HG03565 (cell line): Measurements from ENCODE around the gene RTN4R.
"Not testable (repeated sequence)": the region's sequence is repeated elsewhere in the genome, so short reads cannot be mapped to it uniquely, and the experiment has no call there.

Experiments used
- ATAC-seq: cut with Tn5 transposase; IDR thresholded peaks from one replicate; pipeline ENCODE4 v1.9.1; 2021; ENCODE audit warnings: mild to moderate bottlenecking, moderate library complexity; ENCODE audit not compliant: unreplicated experiment

The RTN4R gene

GRCh38 chr22:20272700-20273099 is 4.6 kb upstream of the RTN4R start:
- ATAC-seq: no peak

- ATAC-seq: no peak
These were observed 4.1 kb upstream of the RTN4R start for GRCh38 chr22:20272174-20272573.

- no peak for ATAC-seq
These were observed 3.2 kb upstream of the RTN4R start for GRCh38 chr22:20271114-20271994.

- not testable (repeated sequence) for ATAC-seq
These were observed 2.3 kb upstream of the RTN4R start for GRCh38 chr22:20270190-20271113.

GRCh38 chr22:20269673-20270072 is 1.6 kb upstream of the RTN4R start:
- ATAC-seq: not testable (repeated sequence)

- ATAC-seq: not testable (repeated sequence)
These were observed 1.1 kb upstream of the RTN4R start for GRCh38 chr22:20269201-20269600.

- no peak for ATAC-seq
These were observed 458 bp downstream of the RTN4R start for GRCh38 chr22:20267441-20268278.

GRCh38 chr22:20266667-20267440 is 1.3 kb downstream of the RTN4R start:
- not testable (repeated sequence) for ATAC-seq

- ATAC-seq: not testable (repeated sequence)
These were observed 2.1 kb downstream of the RTN4R start for GRCh38 chr22:20265772-20266666.

GRCh38 chr22:20264614-20265452 is 3.3 kb downstream of the RTN4R start:
- ATAC-seq: no peak

GRCh38 chr22:20263404-20264281 is 4.5 kb downstream of the RTN4R start:
- ATAC-seq: not testable (repeated sequence)

GRCh38 chr22:20262582-20263147 is 5.5 kb downstream of the RTN4R start:
- ATAC-seq: no peak

GRCh38 chr22:20261848-20262581 is 6.1 kb downstream of the RTN4R start:
- ATAC-seq: no peak

- ATAC-seq: no peak
These were observed 7.9 kb downstream of the RTN4R start for GRCh38 chr22:20260071-20260765.

- ATAC-seq: no peak
These were observed 8.8 kb downstream of the RTN4R start for GRCh38 chr22:20259327-20259688.
